Naive thymus-derived CD8-positive, alpha-beta T cell (primary cell): Measurements from ENCODE around the gene TFPI2. TPM values are rescaled to one million over a fixed set of nuclear protein-coding genes. Genes with fewer than 3 reads are reported as not detected.

Experiments used
- ATAC-seq, 2 donors: fragments of 150-1000 bp; cut with Tn5 transposase in 1 of 2; sonication (Bioruptor Pico), chemical (Tn5 transposase) in 1 of 2; 1 replicate in 1 of 2; 2 replicates in 1 of 2; pipeline ENCODE4 v1.10.0; 2021; ENCODE audit warnings: mild to moderate bottlenecking in 2 of 2, moderate library complexity in 2 of 2
- POLR2A ChIA-PET: fragments of 350-600 bp; sonication (Branson Sonifier 250); formaldehyde crosslinking; loops from one replicate; lab custom pipeline; 2021; ENCODE audit warnings: antibody characterized with exemption; lab: Charles Lee
- DNase-seq, 10 donors: peaks; one replicate each; pipeline versions ENCODE4 v3.0.0 to v3.0.0-alpha.2; 2020 to 2022
- H3K27ac Mint-ChIP-seq, 10 donors: one replicate each; pipeline ENCODE4 v1.8.0; 2020 to 2022; ENCODE audit warnings: mild to moderate bottlenecking in 10 of 10, mixed read lengths in 10 of 10, moderate library complexity in 4 of 10, inconsistent platforms in 1 of 10
- H3K27me3 Mint-ChIP-seq, 5 donors: one replicate each; pipeline ENCODE4 v1.8.0; 2021 to 2022; ENCODE audit warnings: mixed read lengths in 5 of 5
- H3K36me3 Mint-ChIP-seq, 3 donors: one replicate each; pipeline ENCODE4 v1.8.0; 2020 to 2022; ENCODE audit warnings: mixed read lengths in 3 of 3, mild to moderate bottlenecking in 2 of 3, inconsistent platforms in 1 of 3
- H3K4me1 Mint-ChIP-seq, 4 donors: one replicate each; pipeline ENCODE4 v1.8.0; 2021 to 2022; ENCODE audit warnings: mixed read lengths in 4 of 4
- H3K4me3 Mint-ChIP-seq, 10 donors: one replicate each; pipeline ENCODE4 v1.8.0; 2020 to 2022; ENCODE audit warnings: mild to moderate bottlenecking in 10 of 10, mixed read lengths in 10 of 10, moderate library complexity in 6 of 10, inconsistent platforms in 1 of 10
- H3K9me3 Mint-ChIP-seq, 9 donors: one replicate each; pipeline ENCODE4 v1.8.0; 2020 to 2022; ENCODE audit warnings: mixed read lengths in 9 of 9, mild to moderate bottlenecking in 3 of 9, inconsistent platforms in 1 of 9, moderate library complexity in 1 of 9
- polyA plus RNA-seq, 3 donors: library from polyadenylated mRNA; unstranded; fragments of 300-500 nt; fragmentation: Illumina TruSeq; gene quantifications; one replicate each; pipeline ENCODE4 v1.2.3, GENCODE V29; 2021
- total RNA-seq, 8 experiments: library from RNA in 2 of 8; stranded (reverse) in 2 of 8; gene quantifications; one replicate each; pipeline ENCODE4 v1.2.3 and lab custom pipeline; 2021 to 2026

The TFPI2 gene
- total and polyA plus RNA-seq, 5 experiments from 2014 or later = not detected

DNA sequence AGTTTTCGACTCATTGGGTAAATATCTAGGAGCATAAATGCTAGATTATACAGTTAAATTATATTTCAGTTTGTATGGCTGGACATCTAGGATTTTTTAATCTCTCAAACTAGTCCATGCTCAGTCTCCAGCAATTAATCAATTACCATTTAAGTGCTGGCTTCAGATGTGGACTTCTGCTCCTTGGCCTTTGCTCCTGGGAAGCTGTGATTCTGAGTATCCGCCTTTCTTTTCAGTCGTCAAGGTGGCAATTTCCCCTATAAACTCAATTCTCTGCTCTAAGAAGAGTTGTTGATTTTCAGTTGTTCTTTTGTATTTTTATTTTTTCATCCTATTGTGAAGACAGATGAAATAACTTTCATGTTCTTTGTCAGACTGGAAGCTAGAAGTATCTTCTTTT lies 23.7 kb downstream of the TFPI2 start:
- Mint-ChIP-seq H3K36me3 (no peaks in the 10 kb centered on the region), H3K27ac (no peak overlapping the region), H3K4me1 (no peaks in the 10 kb centered on the region), H3K27me3 (no peaks in the 10 kb centered on the region), H3K4me3 (no peak overlapping the region), H3K9me3 (peaks cover 0 to 2% (median 0%) of the 10 kb centered on the region in 9 donors)
- DNase-seq (no peak), ATAC-seq (no peak)
- POLR2A ChIA-PET = no interaction called here

DNA sequence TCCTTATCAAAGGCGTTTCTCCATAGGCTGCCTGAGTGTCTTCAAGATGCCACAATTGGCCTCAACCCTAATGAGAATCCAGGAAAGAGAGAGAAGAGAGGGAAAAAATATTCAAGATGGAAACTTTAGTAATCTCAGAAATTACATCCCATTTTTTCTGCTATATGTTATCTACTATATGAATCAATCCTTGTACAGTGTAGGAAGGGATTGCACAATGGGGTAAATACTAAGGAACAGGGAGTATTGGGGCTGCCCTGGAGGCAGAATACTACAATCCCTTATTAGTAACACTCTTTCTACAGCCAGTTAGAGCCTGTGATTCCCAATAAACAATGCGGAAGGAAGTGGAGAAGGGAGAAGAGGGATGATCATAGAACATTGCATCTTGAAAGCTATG lies 27.9 kb downstream of the TFPI2 start:
- Mint-ChIP-seq H3K4me1 (no peaks in the 10 kb centered on the region), H3K4me3 (no peak overlapping the region), H3K36me3 (no peaks in the 10 kb centered on the region), H3K27me3 (peaks cover 0 to 4% (median 0%) of the 10 kb centered on the region in 5 donors), H3K9me3 (peaks cover 0 to 7% (median 0%) of the 10 kb centered on the region in 9 donors), H3K27ac (no peak overlapping the region)
- POLR2A ChIA-PET = no interaction called here
- ATAC-seq (no peak), DNase-seq (no peak)

- peaks cover 0 to 7% (median 0%) of the 10 kb centered on the region in 5 donors for H3K27me3 Mint-ChIP-seq
- DNase-seq (no peak), ATAC-seq (no peak)
- H3K27ac Mint-ChIP-seq = no peak overlapping the region
- no peaks in the 10 kb centered on the region for H3K4me1 Mint-ChIP-seq
- H3K4me3 Mint-ChIP-seq = no peak overlapping the region
- peaks cover 0 to 7% (median 0%) of the 10 kb centered on the region in 9 donors for H3K9me3 Mint-ChIP-seq
- POLR2A ChIA-PET = no interaction called here
- no peaks in the 10 kb centered on the region for H3K36me3 Mint-ChIP-seq
These were observed 29.1 kb downstream of the TFPI2 start for GRCh38 chr7:93861325-93861949.

GRCh38 chr7:93860261-93860660 lies 30.3 kb downstream of the TFPI2 start:
- Mint-ChIP-seq H3K9me3 (peaks cover 0 to 7% (median 0%) of the 10 kb centered on the region in 9 donors), H3K27ac (no peak overlapping the region), H3K4me1 (no peaks in the 10 kb centered on the region), H3K4me3 (no peak overlapping the region), H3K36me3 (no peaks in the 10 kb centered on the region), H3K27me3 (peaks cover 0 to 8% (median 5%) of the 10 kb centered on the region in 5 donors)
- POLR2A ChIA-PET = no interaction called here
- DNase-seq = no peak
- ATAC-seq = no peak

DNA sequence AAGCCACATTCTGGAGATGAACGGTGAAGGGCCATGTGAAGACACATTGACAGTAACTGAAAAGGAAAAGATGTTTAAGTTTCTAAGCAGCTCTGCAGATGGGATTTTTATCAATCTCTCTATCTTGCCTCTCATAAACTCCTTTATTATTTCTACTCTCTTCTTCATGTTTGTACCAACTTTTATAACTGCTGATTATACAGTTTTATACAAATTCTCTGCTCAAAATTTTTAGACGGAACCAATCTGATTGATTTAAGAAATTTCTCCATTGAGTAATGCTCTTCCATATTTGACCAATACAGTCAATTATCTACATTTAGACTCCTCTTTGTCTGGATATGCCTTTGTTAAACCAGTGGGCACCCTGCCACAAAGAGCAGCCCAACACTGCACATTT lies 31.7 kb downstream of the TFPI2 start:
- H3K4me3 Mint-ChIP-seq = no peak overlapping the region
- no peak overlapping the region for H3K27ac Mint-ChIP-seq
- H3K36me3 Mint-ChIP-seq = no peaks in the 10 kb centered on the region
- DNase-seq (no peak), ATAC-seq (no peak)
- POLR2A ChIA-PET = no interaction called here
- peaks cover 0 to 7% (median 0%) of the 10 kb centered on the region in 9 donors for H3K9me3 Mint-ChIP-seq
- H3K27me3 Mint-ChIP-seq = peaks cover 0 to 8% (median 5%) of the 10 kb centered on the region in 5 donors
- no peaks in the 10 kb centered on the region for H3K4me1 Mint-ChIP-seq

- no peaks in the 10 kb centered on the region for H3K36me3 Mint-ChIP-seq
- no peaks in the 10 kb centered on the region for H3K4me1 Mint-ChIP-seq
- DNase-seq = no peak
- no peak overlapping the region for H3K4me3 Mint-ChIP-seq
- no peak overlapping the region for H3K27ac Mint-ChIP-seq
- POLR2A ChIA-PET = no interaction called here
- peaks cover 0 to 8% (median 5%) of the 10 kb centered on the region in 5 donors for H3K27me3 Mint-ChIP-seq
- peaks cover 0 to 7% (median 0%) of the 10 kb centered on the region in 9 donors for H3K9me3 Mint-ChIP-seq
- no peak for ATAC-seq
These were observed 34.2 kb downstream of the TFPI2 start for GRCh38 chr7:93856323-93856722.

GRCh38 chr7:93855797-93856196 lies 34.8 kb downstream of the TFPI2 start:
- H3K4me1 Mint-ChIP-seq = no peaks in the 10 kb centered on the region
- no peak for DNase-seq

DNA sequence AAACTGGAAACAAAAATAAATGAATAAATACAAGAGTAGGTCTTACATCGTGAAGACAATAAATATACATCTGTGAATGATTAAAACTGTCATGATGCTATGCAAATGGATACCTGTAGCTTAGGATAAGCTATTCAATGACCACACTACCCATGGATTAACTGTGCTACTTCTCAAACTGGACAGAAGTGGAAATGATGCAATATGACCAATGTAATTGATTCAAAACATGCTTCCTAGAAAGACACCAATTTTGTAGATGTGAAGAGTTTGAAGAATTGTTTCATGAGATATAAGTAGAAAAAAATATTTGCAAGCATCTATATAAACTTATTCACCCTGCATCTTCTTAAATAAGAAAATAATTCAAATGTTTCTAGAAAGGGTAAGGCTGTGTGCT lies 36.1 kb downstream of the TFPI2 start:
- H3K9me3 Mint-ChIP-seq = peaks cover 0 to 5% (median 0%) of the 10 kb centered on the region in 9 donors
- DNase-seq (no peak), ATAC-seq (no peak)
- H3K4me1 Mint-ChIP-seq = no peaks in the 10 kb centered on the region
- H3K27ac Mint-ChIP-seq = no peak overlapping the region
- H3K27me3 Mint-ChIP-seq = peaks cover 0 to 10% (median 4%) of the 10 kb centered on the region in 5 donors
- POLR2A ChIA-PET = no interaction called here
- H3K36me3 Mint-ChIP-seq = no peaks in the 10 kb centered on the region
- no peak overlapping the region for H3K4me3 Mint-ChIP-seq

More at GRCh38 chr7:93855797-93856196, 34.8 kb downstream of the TFPI2 start:
- Mint-ChIP-seq H3K4me3 (no peak overlapping the region), H3K36me3 (no peaks in the 10 kb centered on the region), H3K9me3 (peaks cover 0 to 7% (median 0%) of the 10 kb centered on the region in 9 donors), H3K27me3 (peaks cover 0 to 8% (median 5%) of the 10 kb centered on the region in 5 donors), H3K27ac (no peak overlapping the region)
- ATAC-seq = no peak
- POLR2A ChIA-PET = no interaction called here

- Mint-ChIP-seq H3K36me3 (no peaks in the 10 kb centered on the region), H3K9me3 (peaks cover 0 to 5% (median 0%) of the 10 kb centered on the region in 9 donors), H3K27ac (no peak overlapping the region), H3K4me1 (no peaks in the 10 kb centered on the region), H3K27me3 (peaks cover 0 to 11% (median 5%) of the 10 kb centered on the region in 5 donors), H3K4me3 (no peak overlapping the region)
- DNase-seq = no peak
- ATAC-seq = no peak
- POLR2A ChIA-PET = no interaction called here
These were observed 39.0 kb downstream of the TFPI2 start for GRCh38 chr7:93851536-93851935.

DNA sequence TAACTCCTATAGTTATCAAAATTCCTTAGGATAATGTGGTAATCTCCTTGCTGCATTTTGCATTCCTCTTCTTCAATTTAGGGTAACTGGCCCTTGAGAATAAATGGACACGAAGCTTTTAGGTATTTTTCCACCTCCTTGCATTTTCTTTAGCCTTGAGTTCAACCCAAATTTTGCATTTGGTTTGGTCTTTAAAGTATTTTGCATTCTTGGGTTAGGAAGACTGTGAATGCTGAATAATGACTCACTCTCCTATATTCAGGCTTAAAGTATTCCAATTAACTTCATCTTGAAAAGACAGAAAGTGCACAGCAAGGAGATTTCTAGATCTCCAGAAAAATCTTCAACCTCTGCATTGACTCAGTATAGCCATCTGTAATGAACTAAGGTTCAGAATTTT lies 47.3 kb downstream of the TFPI2 start:
- no peaks in the 10 kb centered on the region for H3K36me3 Mint-ChIP-seq
- peaks cover 0 to 3% (median 0%) of the 10 kb centered on the region in 5 donors for H3K27me3 Mint-ChIP-seq
- ATAC-seq (no peak), DNase-seq (no peak)
- no peak overlapping the region for H3K27ac Mint-ChIP-seq
- H3K9me3 Mint-ChIP-seq = peaks cover 0 to 3% (median 0%) of the 10 kb centered on the region in 9 donors
- no peak overlapping the region for H3K4me3 Mint-ChIP-seq
- POLR2A ChIA-PET = no interaction called here
- H3K4me1 Mint-ChIP-seq = no peaks in the 10 kb centered on the region

DNA sequence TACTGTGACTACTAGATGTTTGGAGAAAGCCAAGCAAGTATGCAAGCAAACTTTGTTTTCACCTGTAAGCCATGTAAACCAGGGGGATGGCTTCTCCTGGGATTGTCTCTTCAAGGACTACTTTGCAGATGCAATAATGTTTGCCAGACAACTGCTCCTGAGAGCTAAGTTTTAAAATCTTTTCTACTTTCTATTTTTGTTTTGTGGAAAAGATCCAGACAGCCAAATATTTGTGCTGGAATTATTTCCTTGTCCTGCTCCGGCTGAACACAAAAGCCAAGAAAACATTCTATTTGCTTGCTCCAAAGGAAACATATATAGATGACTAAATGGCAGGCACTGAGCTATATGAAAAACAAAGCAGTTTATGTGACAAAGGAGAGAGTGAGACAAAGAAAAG lies 51.6 kb downstream of the TFPI2 start:
- ATAC-seq = no peak
- no peak overlapping the region for H3K27ac Mint-ChIP-seq
- no peak overlapping the region for H3K4me3 Mint-ChIP-seq
- POLR2A ChIA-PET = no interaction called here
- peaks cover 0 to 3% (median 0%) of the 10 kb centered on the region in 9 donors for H3K9me3 Mint-ChIP-seq
- DNase-seq = no peak
- H3K4me1 Mint-ChIP-seq = no peaks in the 10 kb centered on the region
- H3K27me3 Mint-ChIP-seq = peaks cover 0 to 7% (median 0%) of the 10 kb centered on the region in 5 donors
- H3K36me3 Mint-ChIP-seq = no peaks in the 10 kb centered on the region

- Mint-ChIP-seq H3K4me1 (no peaks in the 10 kb centered on the region), H3K27me3 (peaks cover 0 to 5% (median 0%) of the 10 kb centered on the region in 5 donors), H3K9me3 (peaks cover 0 to 3% (median 0%) of the 10 kb centered on the region in 9 donors), H3K36me3 (no peaks in the 10 kb centered on the region), H3K4me3 (no peak overlapping the region), H3K27ac (no peak overlapping the region)
- DNase-seq (no peak), ATAC-seq (no peak)
- POLR2A ChIA-PET = no interaction called here
These were observed 53.3 kb downstream of the TFPI2 start for GRCh38 chr7:93837245-93837644.

GRCh38 chr7:93836116-93836515 lies 54.4 kb downstream of the TFPI2 start:
- Mint-ChIP-seq H3K9me3 (peaks cover 0 to 3% (median 0%) of the 10 kb centered on the region in 9 donors), H3K27me3 (peaks cover 0 to 4% (median 0%) of the 10 kb centered on the region in 5 donors), H3K27ac (no peak overlapping the region), H3K4me1 (no peaks in the 10 kb centered on the region), H3K36me3 (no peaks in the 10 kb centered on the region), H3K4me3 (no peak overlapping the region)
- ATAC-seq = no peak
- POLR2A ChIA-PET = no interaction called here
- no peak for DNase-seq

GRCh38 chr7:93835702-93836101 lies 54.9 kb downstream of the TFPI2 start:
- DNase-seq = no peak
- H3K4me3 Mint-ChIP-seq = no peak overlapping the region
- no peaks in the 10 kb centered on the region for H3K36me3 Mint-ChIP-seq
- H3K27me3 Mint-ChIP-seq = peaks cover 0 to 4% (median 0%) of the 10 kb centered on the region in 5 donors
- POLR2A ChIA-PET = no interaction called here
- no peak overlapping the region for H3K27ac Mint-ChIP-seq
- H3K4me1 Mint-ChIP-seq = no peaks in the 10 kb centered on the region
- H3K9me3 Mint-ChIP-seq = no peaks in the 10 kb centered on the region
- ATAC-seq = no peak
